ENCODE data around the gene NR1H4.
A peak's percentile ranks its signal among the peaks of the same experiment; 100 is the strongest.

NR1H4 gene

GRCh38 chr12:100458191-100458590 is 15.5 kb upstream of the NR1H4 start:
- DNase-seq: no peak
- Mint-ChIP-seq H3K4me3 (no peak overlapping the region), H3K9me3 (no peaks in the 10 kb centered on the region), H3K4me1 (no peaks in the 10 kb centered on the region), H3K27ac (no peak overlapping the region), H3K27me3 (peaks cover 14% of the 10 kb centered on the region)
- no peak for ATAC-seq

GRCh38 chr12:100460702-100461101 is 13.0 kb upstream of the NR1H4 start:
- Mint-ChIP-seq H3K27ac (peak overlapping the region in 1 of 2 donors; percentile 27), H3K4me1 (no peaks in the 10 kb centered on the region), H3K27me3 (peaks cover 14% of the 10 kb centered on the region), H3K9me3 (no peaks in the 10 kb centered on the region), H3K4me3 (no peak overlapping the region)
- no peak for ATAC-seq
- no peak for DNase-seq

GRCh38 chr12:100461330-100461973 is 12.2 kb upstream of the NR1H4 start:
- H3K4me3 Mint-ChIP-seq: no peak overlapping the region
- H3K27ac Mint-ChIP-seq: no peak overlapping the region
- H3K27me3 Mint-ChIP-seq: peaks cover 14% of the 10 kb centered on the region
- H3K4me1 Mint-ChIP-seq: no peaks in the 10 kb centered on the region
- DNase-seq: no peak
- ATAC-seq: no peak
- H3K9me3 Mint-ChIP-seq: no peaks in the 10 kb centered on the region

GRCh38 chr12:100463661-100464060 is 10.0 kb upstream of the NR1H4 start:
- Mint-ChIP-seq H3K27ac (no peak overlapping the region), H3K9me3 (no peaks in the 10 kb centered on the region)
- ATAC-seq: no peak

GRCh38 chr12:100464529-100464928 is 9.1 kb upstream of the NR1H4 start:
- Mint-ChIP-seq H3K27me3 (peaks cover 8% of the 10 kb centered on the region), H3K27ac (no peak overlapping the region), H3K9me3 (no peaks in the 10 kb centered on the region), H3K4me1 (no peaks in the 10 kb centered on the region), H3K4me3 (no peak overlapping the region)
- DNase-seq (no peak), ATAC-seq (no peak)

More at GRCh38 chr12:100463661-100464060, 10.0 kb upstream of the NR1H4 start:
- Mint-ChIP-seq H3K4me3 (no peak overlapping the region), H3K27me3 (peaks cover 7% of the 10 kb centered on the region), H3K4me1 (no peaks in the 10 kb centered on the region)
- no peak for DNase-seq

- Mint-ChIP-seq H3K9me3 (no peaks in the 10 kb centered on the region), H3K27ac (no peak overlapping the region), H3K4me3 (no peak overlapping the region), H3K4me1 (no peaks in the 10 kb centered on the region), H3K27me3 (peaks cover 16% of the 10 kb centered on the region)
- no peak for ATAC-seq
- no peak for DNase-seq
Observed at GRCh38 chr12:100468126-100468525, 5.5 kb upstream of the NR1H4 start.

GRCh38 chr12:100472325-100472724 is 1.3 kb upstream of the NR1H4 start:
- Mint-ChIP-seq H3K4me1 (no peaks in the 10 kb centered on the region), H3K4me3 (no peak overlapping the region), H3K9me3 (no peaks in the 10 kb centered on the region), H3K27me3 (peaks cover 25% of the 10 kb centered on the region), H3K27ac (no peak overlapping the region)
- DNase-seq: no peak
- no peak for ATAC-seq

- H3K27me3 Mint-ChIP-seq: peaks cover 25% of the 10 kb centered on the region
- H3K4me3 Mint-ChIP-seq: no peak overlapping the region
- no peaks in the 10 kb centered on the region for H3K4me1 Mint-ChIP-seq
- H3K9me3 Mint-ChIP-seq: no peaks in the 10 kb centered on the region
- ATAC-seq: no peak
- DNase-seq: no peak
- peak overlapping the region in 1 of 2 donors; percentile 7 for H3K27ac Mint-ChIP-seq
Observed at GRCh38 chr12:100473050-100473715, 483 bp upstream of the NR1H4 start.

GRCh38 chr12:100474617-100475016 is 951 bp downstream of the NR1H4 start:
- Mint-ChIP-seq H3K9me3 (no peaks in the 10 kb centered on the region), H3K4me3 (no peak overlapping the region), H3K4me1 (no peaks in the 10 kb centered on the region), H3K27me3 (peaks cover 23% of the 10 kb centered on the region), H3K27ac (no peak overlapping the region)
- DNase-seq (no peak), ATAC-seq (no peak)

GRCh38 chr12:100476013-100476751 is 2.5 kb downstream of the NR1H4 start:
- DNase-seq (no peak), ATAC-seq (no peak)
- Mint-ChIP-seq H3K9me3 (no peaks in the 10 kb centered on the region), H3K27ac (no peak overlapping the region), H3K4me1 (no peaks in the 10 kb centered on the region), H3K4me3 (no peak overlapping the region), H3K27me3 (peaks cover 17% of the 10 kb centered on the region)

- H3K9me3 Mint-ChIP-seq: no peaks in the 10 kb centered on the region
- no peak for DNase-seq
- no peaks in the 10 kb centered on the region for H3K4me1 Mint-ChIP-seq
- no peak for ATAC-seq
- no peak overlapping the region for H3K4me3 Mint-ChIP-seq
- no peak overlapping the region for H3K27ac Mint-ChIP-seq
- peaks cover 5% of the 10 kb centered on the region for H3K27me3 Mint-ChIP-seq
Observed at GRCh38 chr12:100481021-100481420, 7.4 kb downstream of the NR1H4 start.

GRCh38 chr12:100484183-100484886 is 10.7 kb downstream of the NR1H4 start:
- DNase-seq: no peak
- no peaks in the 10 kb centered on the region for H3K9me3 Mint-ChIP-seq

GRCh38 chr12:100484891-100485471 is 11.3 kb downstream of the NR1H4 start:
- H3K4me3 Mint-ChIP-seq: no peak overlapping the region
- no peak for ATAC-seq
- no peak overlapping the region for H3K27ac Mint-ChIP-seq
- DNase-seq: no peak
- H3K27me3 Mint-ChIP-seq: no peaks in the 10 kb centered on the region
- H3K9me3 Mint-ChIP-seq: no peaks in the 10 kb centered on the region
- no peaks in the 10 kb centered on the region for H3K4me1 Mint-ChIP-seq

More at GRCh38 chr12:100484183-100484886, 10.7 kb downstream of the NR1H4 start:
- Mint-ChIP-seq H3K27me3 (no peaks in the 10 kb centered on the region), H3K27ac (no peak overlapping the region), H3K4me1 (no peaks in the 10 kb centered on the region), H3K4me3 (no peak overlapping the region)
- ATAC-seq: no peak

GRCh38 chr12:100485983-100486382 is 12.3 kb downstream of the NR1H4 start:
- H3K4me3 Mint-ChIP-seq: no peak overlapping the region
- DNase-seq (no peak), ATAC-seq (no peak)
- H3K9me3 Mint-ChIP-seq: no peaks in the 10 kb centered on the region
- no peak overlapping the region for H3K27ac Mint-ChIP-seq
- no peaks in the 10 kb centered on the region for H3K4me1 Mint-ChIP-seq
- H3K27me3 Mint-ChIP-seq: no peaks in the 10 kb centered on the region

GRCh38 chr12:100489251-100489820 is 15.7 kb downstream of the NR1H4 start:
- H3K27ac Mint-ChIP-seq: no peak overlapping the region
- no peaks in the 10 kb centered on the region for H3K27me3 Mint-ChIP-seq
- ATAC-seq (no peak), DNase-seq (no peak)
- no peaks in the 10 kb centered on the region for H3K9me3 Mint-ChIP-seq
- no peak overlapping the region for H3K4me3 Mint-ChIP-seq
- no peaks in the 10 kb centered on the region for H3K4me1 Mint-ChIP-seq
